Activated T-cell treated with anti-CD3 and anti-CD28 coated beads for 4 hours (primary cell): Measurements from ENCODE around the gene SWT1.

Source experiments
- DNase-seq: peaks from one replicate; pipeline ENCODE4 v3.0.0-alpha.2; 2020

Gene SWT1

GRCh38 chr1:185328255-185328654 is 171.3 kb downstream of the SWT1 start:
- DNase-seq, result no peak

DNA sequence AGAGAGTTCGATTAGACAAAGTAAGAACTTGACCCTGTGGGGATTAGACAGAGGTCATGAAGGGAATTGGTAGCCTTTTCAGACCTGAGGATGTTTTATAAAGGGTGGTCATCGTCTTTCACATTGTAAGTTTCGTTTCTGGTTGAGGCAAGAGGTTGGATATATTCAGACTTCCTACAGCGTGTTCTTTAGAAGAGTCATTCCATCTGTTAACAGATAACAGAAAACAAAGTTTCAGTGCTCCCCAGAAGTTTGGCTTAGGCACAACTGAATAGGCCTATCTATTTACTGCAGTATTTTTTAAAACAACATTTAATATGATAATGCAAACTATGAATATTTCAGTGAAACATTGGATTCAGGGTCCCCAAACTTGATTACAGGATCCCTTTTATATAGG is 177.2 kb downstream of the SWT1 start:
- no peak for DNase-seq

DNA sequence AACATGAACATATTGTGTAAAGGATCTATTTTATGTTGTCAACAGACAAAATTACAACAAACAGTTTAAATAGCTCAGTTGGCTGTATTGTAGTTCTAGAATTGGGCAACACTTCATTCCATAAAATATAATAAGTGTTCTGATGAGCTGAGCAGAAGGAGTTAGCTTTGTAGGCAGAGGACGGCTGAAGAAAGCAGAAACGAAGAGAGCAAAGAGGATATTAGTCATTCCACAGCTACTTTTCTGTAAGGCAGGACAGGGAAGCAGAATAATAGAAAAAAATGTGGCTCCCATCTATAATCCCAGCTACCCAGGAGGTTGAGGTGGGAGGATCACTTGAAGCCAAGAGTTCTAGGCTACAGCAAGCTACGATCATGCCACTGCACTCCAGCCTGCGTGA is 180.3 kb downstream of the SWT1 start:
- no peak for DNase-seq

DNA sequence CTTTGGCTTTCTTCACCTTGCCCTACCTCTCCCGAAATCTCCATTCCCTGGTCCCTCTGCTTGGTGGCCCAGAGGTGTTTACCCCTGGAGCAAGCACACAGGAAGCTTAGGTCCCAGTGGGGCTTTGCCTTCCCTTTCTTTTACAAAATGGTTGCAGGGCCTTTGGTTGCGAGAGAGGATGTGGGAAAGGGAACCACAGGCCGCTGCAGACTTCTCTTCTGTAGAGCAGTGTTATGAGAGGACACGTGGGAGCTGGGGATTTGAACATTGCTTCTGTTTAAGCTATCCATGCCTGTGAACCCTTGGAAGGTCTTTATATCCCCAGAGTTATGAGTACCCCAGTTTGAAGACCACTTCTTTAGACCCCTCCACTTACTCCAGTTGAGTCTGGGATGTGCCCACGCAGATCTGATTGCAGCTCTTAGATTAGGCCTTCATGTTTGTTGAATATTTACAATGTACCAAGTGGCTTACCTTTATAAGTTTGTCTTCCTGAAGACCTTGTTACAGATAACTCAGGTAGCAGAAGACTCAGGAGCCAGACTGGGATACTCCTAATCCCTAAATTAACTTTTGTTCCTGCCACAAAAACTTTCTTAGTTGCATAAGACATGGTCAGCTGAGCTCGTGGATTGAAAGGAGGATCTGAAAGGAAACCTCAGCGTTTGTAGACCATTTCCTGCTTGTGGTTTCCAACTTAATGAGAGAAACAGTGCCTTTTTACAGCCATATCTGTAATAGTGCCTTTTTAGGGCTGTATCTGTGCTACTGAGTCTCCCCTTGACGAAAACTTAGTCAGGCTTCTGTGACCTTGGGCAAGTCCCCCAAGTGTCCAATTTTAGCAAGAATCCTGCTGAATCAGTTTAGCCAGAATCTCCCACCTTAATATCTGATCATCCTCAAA is 182.0 kb downstream of the SWT1 start:
- DNase-seq, result no peak

DNA sequence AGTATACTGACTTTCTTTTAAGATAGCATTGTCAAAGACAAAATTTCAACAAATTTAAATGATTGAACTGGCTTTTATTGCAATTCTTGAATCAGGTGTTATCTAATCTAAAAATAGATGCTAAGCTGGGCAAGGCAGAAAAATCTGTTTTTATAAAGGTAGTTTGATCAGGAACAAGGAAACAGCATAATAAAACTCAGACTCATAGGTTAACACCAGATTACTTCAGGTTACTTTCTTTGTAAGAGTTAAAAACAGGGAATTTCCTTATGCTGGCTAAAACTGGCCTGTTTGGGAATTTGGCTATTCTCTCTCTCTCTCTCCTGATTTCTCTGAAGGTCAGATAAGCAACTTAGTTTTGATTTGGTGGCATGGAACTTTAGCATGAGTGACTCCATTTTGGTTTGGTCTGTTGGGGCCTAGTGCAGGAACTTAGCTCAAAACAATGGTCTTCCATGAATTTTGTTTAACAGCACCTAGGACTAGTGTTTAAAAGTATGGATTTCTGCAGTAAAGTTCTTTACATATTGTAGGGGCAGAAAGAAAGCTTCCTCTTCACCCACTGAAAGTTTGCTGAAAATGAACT is 184.3 kb downstream of the SWT1 start:
- no peak for DNase-seq
